Activated CD8-positive, alpha-beta memory T cell treated with anti-CD3 and anti-CD28 coated beads, Interleukin-2, amount 50 U/mL, for 24 hours (primary cell): ENCODE results near the gene FLACC1.

ENCODE experiments used
- DNase-seq: peaks from one replicate; pipeline ENCODE4 v3.0.0-alpha.2; 2020; ENCODE audit errors: extremely low read depth

FLACC1 gene

DNA sequence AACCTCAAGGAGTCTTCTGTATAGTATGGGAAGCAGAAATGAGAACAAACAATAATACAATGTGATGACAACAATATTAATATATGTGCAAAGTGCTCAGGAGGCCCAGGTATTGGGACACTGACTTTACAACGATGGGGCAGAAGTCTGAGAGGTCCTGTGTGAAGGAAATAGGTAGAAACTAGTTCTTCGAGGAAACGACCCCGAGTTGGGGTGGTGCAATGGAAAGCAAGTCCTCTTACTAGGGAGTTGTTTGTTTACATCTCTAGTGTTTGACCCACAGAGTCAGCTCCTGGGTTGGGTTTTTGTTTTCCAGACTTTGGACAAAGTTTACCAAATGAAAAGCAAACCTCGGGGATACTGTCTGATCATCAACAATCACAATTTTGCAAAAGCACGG is 80.6 kb downstream of the FLACC1 start:
- DNase-seq, result no peak

DNA sequence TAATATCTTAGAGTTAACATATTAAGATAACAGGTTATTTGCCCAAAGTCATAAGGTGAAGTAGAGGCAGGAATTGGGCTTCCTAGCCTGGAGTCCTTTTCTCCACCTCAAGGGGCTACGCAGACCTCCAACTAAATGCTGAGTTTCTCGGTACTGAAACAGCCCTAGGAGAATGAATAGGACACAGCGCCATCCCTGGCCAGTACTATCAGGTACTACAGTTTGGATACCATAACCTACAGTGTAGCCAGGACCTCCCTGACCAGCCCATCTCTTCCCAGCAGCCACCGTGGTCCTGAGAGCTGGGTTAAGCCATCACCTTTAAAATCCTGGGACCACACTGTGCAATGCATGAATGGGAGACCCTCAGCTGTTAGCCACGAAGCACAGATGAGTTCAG is 81.2 kb downstream of the FLACC1 start:
- no peak for DNase-seq

DNA sequence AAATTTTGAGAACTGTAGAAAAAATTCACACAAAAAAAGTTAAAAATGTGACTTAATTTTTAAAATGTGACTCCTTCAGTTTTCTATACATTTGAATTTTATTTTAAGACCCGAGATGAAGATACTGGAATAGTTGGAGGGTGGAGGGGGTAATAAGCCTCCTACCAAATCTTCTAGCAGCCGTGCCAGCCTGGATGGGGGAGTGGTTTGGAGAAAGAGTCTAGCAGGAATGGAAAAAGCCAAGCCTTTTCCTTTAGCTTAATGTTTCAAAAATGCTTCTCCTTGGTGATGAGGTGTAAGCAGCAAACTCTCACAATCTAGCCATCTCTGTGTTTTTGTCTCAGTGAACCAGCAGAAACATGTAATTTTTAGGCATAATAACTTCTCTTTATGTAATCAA is 82.1 kb downstream of the FLACC1 start:
- no peak for DNase-seq

DNA sequence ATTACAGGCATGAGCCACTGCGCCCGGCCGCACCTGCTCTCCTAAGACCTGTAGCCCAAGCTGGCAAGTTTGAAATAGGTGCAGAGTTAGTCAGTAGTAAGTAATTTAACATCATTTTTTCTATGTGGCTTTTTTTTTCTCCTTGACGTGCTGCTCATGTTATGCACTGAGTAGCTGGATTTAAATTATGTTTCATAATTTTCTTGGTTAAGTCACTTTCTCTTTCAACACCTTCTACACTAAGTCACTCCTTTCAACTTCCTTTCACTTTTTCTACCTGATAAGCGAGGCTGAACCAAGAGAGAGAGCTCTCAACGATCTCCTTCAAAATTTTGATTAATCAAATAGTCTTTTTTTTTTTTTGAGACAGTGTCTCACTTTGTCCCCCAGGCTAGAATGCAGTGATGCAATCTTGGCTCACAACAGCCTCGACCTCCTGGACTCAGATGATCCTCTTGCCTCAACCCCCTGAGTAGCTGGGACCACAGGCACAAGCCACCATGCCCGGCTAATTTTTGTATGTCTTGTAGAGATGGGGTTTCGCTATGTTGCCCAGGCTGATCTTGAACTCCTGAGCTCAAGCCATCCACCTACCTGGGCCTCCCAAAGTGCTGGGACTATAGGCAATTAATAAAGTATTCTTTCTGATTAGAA is 83.7 kb downstream of the FLACC1 start:
- DNase-seq, result no peak

DNA sequence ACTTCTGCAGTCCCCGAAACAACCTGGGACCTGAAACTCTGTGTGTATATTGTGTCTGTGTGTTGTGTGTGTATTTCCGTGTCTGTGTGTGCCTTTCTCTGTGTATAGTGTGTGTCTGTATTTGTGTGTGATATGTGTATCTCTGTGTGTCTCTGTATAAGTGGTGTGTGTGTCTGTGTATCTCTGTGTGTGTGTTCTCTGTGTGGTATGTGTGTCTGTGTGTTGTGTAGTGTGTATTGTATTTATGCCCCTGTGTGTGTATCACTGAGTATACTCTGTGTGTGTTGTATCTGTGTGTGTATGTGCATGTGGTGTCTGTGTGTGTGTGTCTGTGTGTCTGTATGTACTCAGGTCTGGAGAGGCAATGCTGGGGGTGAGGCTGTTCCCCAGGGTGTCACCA is 85.2 kb downstream of the FLACC1 start:
- no peak for DNase-seq

DNA sequence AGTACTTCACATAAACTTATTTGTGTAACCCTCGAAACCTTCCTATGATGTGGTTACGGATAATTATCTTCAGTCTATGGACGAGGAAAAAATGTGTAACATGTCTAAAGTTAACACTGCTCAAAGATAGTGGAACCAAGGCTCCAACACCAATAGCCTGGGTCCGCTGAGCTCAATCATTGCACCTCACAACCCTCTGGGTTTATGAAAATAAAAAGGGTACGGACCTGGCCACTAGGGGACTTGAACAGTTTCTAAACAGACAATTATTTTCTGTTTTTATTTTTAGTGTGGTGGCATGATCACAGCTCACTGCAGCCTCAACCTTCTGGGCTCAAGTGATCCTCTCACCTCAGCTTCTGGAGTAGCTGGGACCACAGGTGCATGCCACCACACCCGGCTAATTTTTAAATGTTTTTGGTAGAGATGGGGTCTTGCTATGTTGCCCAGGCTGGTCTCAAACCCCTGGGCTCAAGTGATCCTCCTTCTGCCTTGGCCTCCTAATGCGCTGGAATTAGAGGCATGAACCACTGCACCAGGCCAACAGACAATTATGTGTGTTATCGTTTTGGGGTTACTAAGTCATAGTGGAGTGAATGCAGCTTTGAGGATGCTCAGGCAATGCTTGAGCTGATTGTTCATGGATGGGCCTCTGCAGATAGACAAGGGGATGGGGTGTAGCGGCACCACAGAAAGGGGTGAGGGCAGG is 86.7 kb downstream of the FLACC1 start:
- no peak for DNase-seq

DNA sequence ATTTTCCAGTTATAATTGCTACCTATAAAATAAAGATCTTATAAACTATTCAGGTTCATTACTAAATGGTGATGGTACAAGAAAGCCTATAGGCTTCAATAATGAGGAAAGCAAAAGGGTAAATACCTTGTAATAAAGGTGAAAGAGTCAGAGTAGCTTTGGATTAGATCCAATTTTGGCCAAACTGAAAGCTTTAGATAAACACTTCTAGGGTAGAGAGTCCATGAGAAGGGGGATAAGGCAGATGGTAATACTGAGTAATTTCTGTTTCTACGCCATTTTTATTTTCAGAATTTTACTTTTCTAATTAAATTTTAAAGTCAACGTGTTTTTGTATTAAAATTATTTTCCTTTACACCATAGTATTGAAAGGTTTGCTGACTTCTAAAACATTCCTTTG is 87.4 kb downstream of the FLACC1 start:
- DNase-seq, result no peak

DNA sequence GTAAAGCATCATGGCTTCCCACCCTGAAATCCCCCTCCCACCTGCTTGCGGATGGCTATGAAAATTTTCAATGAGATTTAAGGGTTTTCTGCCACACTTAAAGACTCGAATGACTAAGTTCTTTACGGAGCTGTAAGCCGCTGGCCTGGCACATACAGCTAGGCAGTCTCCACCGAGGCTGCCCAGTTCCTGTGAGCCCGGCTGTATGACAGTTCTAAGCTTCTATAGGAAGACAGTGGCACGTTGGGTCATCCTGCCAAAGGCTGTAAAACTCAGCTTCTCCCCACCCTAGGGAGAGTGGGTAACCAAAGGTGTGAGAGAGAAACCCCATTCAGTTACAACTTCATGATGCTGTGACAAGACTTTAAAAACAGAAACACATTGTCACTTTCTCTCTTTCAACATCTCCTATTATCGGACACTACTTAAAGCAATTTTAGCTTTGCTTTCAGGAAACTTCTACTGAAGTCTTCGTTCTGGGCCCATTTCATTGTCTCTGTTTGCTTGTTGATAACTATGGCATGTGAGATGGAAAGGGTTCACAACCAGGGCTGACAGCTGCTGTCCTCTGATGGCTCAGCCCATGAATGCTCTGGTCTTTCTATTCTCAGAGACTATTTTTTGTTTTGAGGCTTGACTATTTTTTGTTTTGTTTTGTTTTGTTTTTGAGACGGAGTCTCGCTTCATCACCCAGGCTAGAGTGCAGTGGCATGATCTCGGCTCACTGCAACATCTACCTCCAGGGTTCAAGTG is 89.7 kb downstream of the FLACC1 start:
- no peak for DNase-seq

DNA sequence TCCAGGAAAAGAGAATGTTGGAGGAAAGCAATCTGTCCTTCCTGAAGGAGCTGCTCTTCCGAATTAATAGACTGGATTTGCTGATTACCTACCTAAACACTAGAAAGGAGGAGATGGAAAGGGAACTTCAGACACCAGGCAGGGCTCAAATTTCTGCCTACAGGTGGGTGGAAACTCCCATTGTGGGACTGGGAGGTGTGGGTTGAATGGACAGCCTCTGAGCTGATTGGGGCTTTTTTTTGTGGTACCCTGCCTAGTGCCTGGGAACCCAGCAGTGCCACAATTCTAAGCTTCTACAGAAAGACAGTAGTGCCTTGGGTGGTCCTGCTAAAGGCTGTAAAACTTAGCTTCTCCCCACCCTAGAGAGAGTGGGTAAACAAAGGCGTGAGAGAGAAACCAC is 90.5 kb downstream of the FLACC1 start:
- no peak for DNase-seq

DNA sequence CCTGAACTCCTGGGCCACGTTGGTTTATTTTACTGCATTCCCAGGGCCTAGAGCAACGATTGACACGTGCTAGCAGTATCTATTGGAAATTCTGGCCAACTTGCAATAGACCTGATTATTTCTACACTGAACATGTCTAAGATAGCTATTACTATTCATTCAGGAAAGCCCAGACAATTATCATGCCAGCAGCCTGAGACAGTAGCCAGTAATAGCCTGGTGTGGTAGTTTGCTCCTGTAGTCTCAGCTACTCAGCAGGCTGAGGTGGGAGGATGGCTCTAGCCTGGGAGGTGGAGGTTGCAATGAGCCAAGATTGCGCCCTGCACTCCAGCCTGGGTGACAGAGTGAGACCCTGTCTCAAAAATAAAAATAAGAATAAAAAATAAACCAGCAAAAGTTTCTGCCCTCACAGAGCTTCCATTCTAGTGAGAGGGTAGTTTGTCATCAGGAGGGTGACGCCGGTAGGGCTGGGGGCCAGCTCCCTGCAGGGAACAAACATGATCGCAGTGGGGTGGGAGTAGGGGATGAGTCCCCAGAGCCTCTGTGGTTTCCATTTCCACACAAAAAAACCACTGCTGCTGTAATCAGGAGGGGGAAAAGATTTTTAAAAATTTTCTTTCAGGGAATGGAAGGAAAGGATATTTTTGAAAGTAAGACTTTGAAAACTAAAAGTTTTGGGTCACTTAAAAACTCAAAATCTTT is 92.5 kb downstream of the FLACC1 start:
- no peak for DNase-seq

DNA sequence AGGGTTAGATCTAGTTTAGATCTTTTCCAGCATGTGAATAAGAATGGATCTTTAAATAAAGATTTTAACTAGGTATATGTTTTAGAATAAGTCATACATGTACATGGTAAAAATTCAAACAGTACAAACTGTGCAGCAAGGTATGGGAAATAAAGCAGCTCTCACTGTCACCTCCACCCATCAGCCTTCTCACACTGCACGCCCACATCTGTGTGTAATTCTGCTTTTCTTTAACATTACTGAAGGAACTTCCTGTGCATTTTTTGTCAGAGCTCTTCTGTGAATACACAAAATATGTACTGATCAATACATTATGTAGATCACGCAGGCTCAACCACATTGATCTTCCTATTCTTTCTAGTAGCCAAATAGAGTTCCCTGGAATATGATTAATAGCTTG is 93.4 kb downstream of the FLACC1 start:
- DNase-seq, result no peak

DNA sequence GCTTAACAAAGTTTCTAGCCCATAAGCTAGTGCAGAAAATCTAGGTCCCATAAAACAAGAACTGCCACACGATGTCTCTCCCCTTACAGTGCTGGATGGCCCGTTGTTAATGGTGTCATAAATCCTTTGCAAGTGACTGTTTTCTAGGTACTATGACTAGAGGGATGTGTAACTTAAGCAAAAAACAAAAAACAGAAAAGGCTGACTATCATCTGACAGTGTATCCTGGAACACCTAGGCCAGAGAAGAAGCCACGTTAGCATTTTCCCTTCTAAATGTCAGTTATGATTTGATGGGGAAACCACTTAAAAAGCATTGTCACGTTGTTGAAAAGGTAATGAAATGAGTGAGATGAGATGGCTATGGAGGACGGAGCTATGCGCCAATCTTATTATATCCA is 94.4 kb downstream of the FLACC1 start:
- no peak for DNase-seq

DNA sequence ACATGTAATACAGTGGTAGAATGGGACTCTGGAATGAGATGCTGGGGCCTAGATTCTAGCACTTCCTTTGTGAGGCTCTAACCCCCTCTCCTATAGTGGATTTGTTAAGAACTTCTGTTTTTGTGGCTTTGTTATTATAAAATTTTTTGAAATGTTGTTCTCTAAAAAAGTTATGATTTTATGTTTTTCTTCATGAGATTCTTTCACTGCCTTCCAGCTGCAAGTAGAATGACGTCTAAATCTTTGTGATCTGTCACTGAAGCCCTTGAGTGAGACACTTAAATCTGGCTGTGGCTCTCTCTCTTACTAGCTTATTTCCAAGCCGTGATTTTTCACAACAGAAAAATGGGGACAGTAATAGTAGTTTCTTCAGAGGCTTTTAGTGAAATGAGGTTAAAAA is 95.2 kb downstream of the FLACC1 start:
- no peak for DNase-seq

DNA sequence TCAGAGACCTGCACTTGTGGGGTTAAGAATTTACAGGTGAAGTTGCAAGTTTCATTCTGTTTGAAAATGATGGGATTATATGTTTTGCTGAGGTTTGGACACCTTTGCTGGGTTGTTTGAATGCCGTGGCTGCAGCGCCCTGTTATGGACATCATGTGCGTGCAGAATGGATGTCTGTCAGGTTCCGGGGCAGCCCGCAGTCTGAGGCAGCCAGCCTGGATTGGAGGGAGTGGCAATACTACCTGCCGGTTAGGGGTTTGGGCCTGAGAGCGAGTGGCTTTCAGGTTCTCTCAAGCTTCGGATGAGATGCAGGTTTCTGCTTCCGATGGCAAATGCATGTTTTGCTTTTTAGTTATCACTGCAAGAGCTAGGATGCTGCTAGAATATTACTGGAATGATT is 95.7 kb downstream of the FLACC1 start:
- no peak for DNase-seq

DNA sequence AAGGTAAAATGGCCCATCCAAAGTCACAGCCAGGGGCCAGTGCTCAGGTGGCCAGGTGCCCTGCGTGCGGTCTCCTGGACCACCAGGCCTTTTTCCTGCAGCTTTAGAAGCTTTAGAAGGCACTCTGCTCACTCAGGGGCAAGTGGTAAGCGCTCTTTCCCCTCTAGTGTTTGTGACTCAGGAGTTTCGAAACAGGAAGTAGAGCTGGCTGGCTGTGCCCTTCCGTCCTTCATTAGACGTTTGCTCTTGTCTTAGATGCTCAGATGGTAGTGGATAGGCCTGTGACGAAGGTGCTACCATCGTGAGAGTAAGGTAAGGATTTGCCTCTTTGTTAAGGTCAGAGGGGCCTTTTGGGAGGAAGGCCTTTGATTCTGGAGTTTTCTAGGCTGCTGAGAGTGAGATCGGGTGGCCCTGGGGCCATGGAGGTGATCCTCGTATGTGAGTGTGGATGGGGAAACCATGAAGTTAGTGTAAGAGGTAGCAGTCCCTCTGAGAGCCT is 96.8 kb downstream of the FLACC1 start, which contains the start of gene CASP8:
Gene CASP8, plus strand, starts transcription at position 235 of the 499 bp plus-strand sequence. CDS start 5,951 bp downstream, outside the sequence.
- DNase-seq, result no peak

DNA sequence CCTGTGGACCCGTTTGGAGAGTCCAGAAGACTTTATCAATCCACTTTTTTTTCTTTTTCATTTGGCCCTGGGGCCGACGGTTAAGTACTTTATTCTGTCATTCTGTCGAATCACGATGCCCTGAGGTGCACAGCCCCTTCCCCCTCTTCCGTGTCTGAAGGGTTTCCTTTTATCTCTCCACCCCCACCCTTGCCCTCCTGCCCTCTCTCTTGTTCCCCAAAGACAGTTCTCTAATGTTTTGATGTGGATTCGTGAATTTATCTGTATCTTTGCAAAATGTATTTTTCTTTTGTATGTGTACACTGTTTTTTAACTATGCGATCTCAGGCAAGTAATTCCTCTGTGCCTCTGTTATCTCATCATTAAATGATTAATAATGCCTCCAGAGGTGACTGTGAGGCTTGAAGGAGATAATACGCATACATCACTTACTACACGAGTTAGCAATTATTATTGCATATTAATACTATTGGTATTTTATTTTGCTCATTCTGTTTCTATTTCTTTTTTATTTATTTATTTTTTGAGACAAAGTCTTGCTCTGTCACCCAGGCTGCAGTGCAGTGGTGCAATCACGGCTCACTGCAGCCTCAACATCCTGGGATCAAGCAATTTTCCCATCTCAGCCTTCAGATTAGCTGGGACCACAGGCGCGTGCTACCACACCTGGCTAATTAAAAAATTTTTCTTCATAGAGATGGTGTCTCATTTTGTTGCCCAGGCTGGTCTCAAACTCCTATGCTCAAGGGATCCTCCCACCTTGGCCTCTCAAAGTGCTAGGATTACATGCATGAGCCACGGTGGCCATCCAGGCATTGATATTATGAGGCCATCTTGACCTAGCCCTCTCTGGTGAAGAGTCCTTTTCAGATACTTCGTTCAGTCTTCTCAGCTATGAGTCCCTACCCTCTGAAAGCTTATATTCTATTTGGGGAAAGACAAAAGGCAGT is 98.2 kb downstream of the FLACC1 start:
- DNase-seq, result no peak

DNA sequence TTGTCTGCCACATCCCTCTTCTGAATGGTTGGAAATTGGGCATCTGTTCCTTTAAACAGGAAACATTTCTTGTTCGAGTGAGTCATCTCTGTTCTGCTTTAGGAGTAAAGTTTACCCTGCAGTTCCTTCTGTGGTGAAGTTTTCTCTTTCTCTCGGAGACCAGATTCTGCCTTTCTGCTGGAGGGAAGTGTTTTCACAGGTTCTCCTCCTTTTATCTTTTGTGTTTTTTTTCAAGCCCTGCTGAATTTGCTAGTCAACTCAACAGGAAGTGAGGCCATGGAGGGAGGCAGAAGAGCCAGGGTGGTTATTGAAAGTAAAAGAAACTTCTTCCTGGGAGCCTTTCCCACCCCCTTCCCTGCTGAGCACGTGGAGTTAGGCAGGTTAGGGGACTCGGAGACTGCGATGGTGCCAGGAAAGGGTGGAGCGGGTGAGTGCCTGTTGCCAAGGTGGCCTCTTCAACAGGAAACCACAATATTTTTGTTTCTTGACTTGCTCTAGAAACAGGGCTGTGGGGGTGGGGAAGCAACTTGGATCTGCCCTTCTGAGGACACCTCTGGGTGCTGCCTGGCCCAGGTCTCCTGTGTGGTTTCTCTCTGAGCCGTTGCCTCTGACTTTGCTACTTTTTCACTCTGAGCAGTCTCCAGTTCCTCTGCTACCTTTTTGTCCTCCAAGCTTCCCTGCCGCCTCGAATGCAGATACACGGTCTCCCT is 99.0 kb downstream of the FLACC1 start:
- peak; percentile 80 for DNase-seq

DNA sequence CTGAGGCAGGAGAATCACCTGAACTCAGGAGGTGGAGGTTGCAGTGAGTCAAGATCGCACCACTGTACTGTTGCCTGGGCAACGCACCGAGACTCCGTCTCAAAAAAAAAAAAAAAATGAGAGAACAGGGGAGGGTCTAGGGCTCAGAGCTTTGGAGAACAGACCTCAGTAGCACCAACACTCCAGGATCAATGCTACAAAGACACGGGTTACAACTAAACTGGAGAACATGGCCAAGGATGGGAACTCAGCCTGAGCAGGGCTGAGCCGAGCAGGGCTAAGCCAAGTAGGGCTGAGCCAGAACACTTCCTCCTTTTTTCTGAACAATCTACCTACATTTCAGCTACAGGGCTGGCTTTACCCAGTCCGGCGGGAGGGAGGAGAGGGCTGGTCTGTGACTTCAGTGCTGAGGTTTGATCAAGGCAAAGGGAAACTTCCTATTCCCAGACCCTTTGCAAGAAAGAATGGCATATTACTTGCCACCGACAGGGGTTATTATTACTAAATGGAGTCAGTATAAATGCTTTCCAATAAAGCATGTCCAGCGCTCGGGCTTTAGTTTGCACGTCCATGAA is 99.7 kb downstream of the FLACC1 start:
- no peak for DNase-seq

DNA sequence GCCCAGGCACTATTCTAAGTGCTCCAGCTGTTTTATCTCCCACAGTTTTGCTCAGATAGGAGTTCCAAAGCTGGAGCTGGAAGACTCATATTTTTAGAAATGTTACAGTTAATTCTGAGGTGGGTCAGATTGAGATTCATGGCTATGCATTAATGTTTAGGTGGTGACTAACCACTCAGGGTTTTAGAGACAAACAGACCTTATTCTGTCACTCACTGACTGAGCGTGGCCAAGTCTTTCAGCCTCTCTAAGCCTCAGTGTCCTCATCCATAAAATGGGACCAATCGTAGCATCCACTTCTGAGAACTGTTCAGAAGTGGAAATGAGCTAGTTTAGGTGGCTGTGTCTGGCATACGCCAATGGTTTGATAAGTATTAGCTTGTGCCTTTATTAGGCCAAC is 101.1 kb downstream of the FLACC1 start:
- no peak for DNase-seq
